H1 (cell line): Measurements from ENCODE around the gene CPO. TPM values are rescaled to one million over a fixed set of nuclear protein-coding genes. Genes with fewer than 3 reads are reported as not detected.

Experiments
- CTCF ChIA-PET: fragments of 300-600 bp; sonication (Branson Sonifier 250); formaldehyde crosslinking; loops from one replicate; lab custom pipeline; 2021; ENCODE audit not compliant: partially characterized antibody; lab: Charles Lee
- POLR2A ChIA-PET: fragments of 300-600 bp; sonication (Branson Sonifier 250); formaldehyde crosslinking; loops from one replicate; lab custom pipeline; 2021; ENCODE audit warnings: inconsistent platforms; ENCODE audit not compliant: partially characterized antibody; lab: Charles Lee
- DNase-seq, 2 experiments: peaks; one replicate each; pipeline versions ENCODE4 v3.0.0 to v3.0.0-alpha.2; 2010 to 2022; ENCODE audit warnings: low spot score in 2 of 2, low read depth in 1 of 2, mixed read lengths in 1 of 2
- FAIRE-seq: peaks from 2 replicates; lab custom pipeline; 2011; peaks lifted over from hg19 to GRCh38; lab: Jason Lieb, UNC
- H2AFZ ChIP-seq: 2 replicates; pipeline ENCODE4 v1.8.1; 2012; ENCODE audit warnings: low read length, inconsistent platforms
- H2AK5ac ChIP-seq: 2 replicates; pipeline ENCODE4 v1.6.1; 2013; ENCODE audit warnings: low read depth, low read length
- H2BK120ac ChIP-seq: replicated peaks from 2 replicates; pipeline ENCODE3; 2013; ENCODE audit warnings: low read depth, low read length, inconsistent platforms
- H2BK12ac ChIP-seq: 2 replicates; pipeline ENCODE4 v1.6.1; 2013; ENCODE audit warnings: low read depth, low read length
- H2BK15ac ChIP-seq: 2 replicates; pipeline ENCODE4 v1.6.1; 2013; ENCODE audit warnings: low read length
- H2BK20ac ChIP-seq: 2 replicates; pipeline ENCODE4 v1.6.1; 2013; ENCODE audit warnings: low read length
- H2BK5ac ChIP-seq: 2 replicates; pipeline ENCODE4 v1.6.1; 2013; ENCODE audit warnings: low read depth, low read length
- H3K14ac ChIP-seq: 2 replicates; pipeline ENCODE4 v1.6.1; 2013; ENCODE audit warnings: inconsistent platforms; ENCODE audit not compliant: insufficient read length
- H3K18ac ChIP-seq: 2 replicates; pipeline ENCODE4 v1.6.1; 2013; ENCODE audit warnings: low read length; ENCODE audit errors: extremely low read depth
- H3K23ac ChIP-seq: 2 replicates; pipeline ENCODE4 v1.6.1; 2013; ENCODE audit warnings: inconsistent platforms; ENCODE audit not compliant: insufficient read length
- H3K23me2 ChIP-seq: 2 replicates; pipeline ENCODE4 v1.6.1; 2013; ENCODE audit warnings: low read depth, low read length
- H3K27ac ChIP-seq: 2 replicates; pipeline ENCODE4 v1.6.1; 2011; ENCODE audit warnings: low read depth, low read length, inconsistent platforms
- H3K27me3 ChIP-seq, 4 experiments: replicated peaks in 1 of 4; 1 replicate in 1 of 4; 2 replicates in 3 of 4; pipeline versions ENCODE4 v1.6.1 to v1.8.1; 2011 to 2013; ENCODE audit warnings: low read length in 3 of 4, mild to moderate bottlenecking in 3 of 4, inconsistent platforms in 2 of 4, mixed read lengths in 2 of 4, moderate library complexity in 1 of 4; ENCODE audit not compliant: control insufficient read depth in 3 of 4, insufficient read depth in 3 of 4; ENCODE audit errors: extremely low read depth in 1 of 4
- H3K36me3 ChIP-seq, 4 experiments: 2 replicates each; pipeline versions ENCODE4 v1.6.1 to v1.8.1; 2011 to 2013; ENCODE audit warnings: mild to moderate bottlenecking in 4 of 4, low read length in 3 of 4, moderate library complexity in 2 of 4, control low read depth in 1 of 4, inconsistent platforms in 1 of 4; ENCODE audit not compliant: insufficient read depth in 4 of 4, control insufficient read depth in 2 of 4
- H3K4ac ChIP-seq: replicated peaks from 2 replicates; pipeline ENCODE3; 2013; ENCODE audit warnings: low read length, low read depth, mixed read lengths, inconsistent platforms; ENCODE audit not compliant: insufficient read length
- H3K4me1 ChIP-seq, 4 experiments: replicated peaks in 1 of 4; 1 replicate in 1 of 4; 2 replicates in 3 of 4; pipeline versions ENCODE4 v1.6.1 to v1.8.1; 2011 to 2013; ENCODE audit warnings: low read length in 3 of 4, inconsistent platforms in 2 of 4, mixed read lengths in 1 of 4; ENCODE audit not compliant: insufficient read depth in 4 of 4, control insufficient read depth in 3 of 4
- H3K4me2 ChIP-seq, 2 experiments: 2 replicates each; pipeline versions ENCODE4 v1.6.1 to v1.8.1; 2011 to 2013; ENCODE audit warnings: low read depth in 2 of 2, low read length in 2 of 2, control low read depth in 1 of 2, inconsistent platforms in 1 of 2, mild to moderate bottlenecking in 1 of 2; ENCODE audit not compliant: insufficient read depth in 1 of 2
- H3K4me3 ChIP-seq, 4 experiments: fragments of 200-600, 300-600 bp in 1 of 4; sonication (generic), shearing (Covaris generic), sonication (Bioruptor Twin) in 1 of 4; 2 replicates each; pipeline versions ENCODE4 v1.5.1 to v1.8.1; 2011 to 2016; ENCODE audit warnings: low read length in 4 of 4, low read depth in 3 of 4, control low read depth in 2 of 4, inconsistent platforms in 2 of 4, mild to moderate bottlenecking in 2 of 4, mixed read lengths in 1 of 4, moderate library complexity in 1 of 4; ENCODE audit not compliant: insufficient read depth in 2 of 4; ENCODE audit errors: extremely low read depth in 1 of 4
- H3K56ac ChIP-seq: replicated peaks from 2 replicates; pipeline ENCODE3; 2013; ENCODE audit warnings: low read depth, mild to moderate bottlenecking, mixed read lengths, low read length, inconsistent platforms; ENCODE audit not compliant: insufficient read length
- H3K79me1 ChIP-seq: 2 replicates; pipeline ENCODE4 v1.6.1; 2013; ENCODE audit warnings: low read depth, low read length, control low read depth
- H3K79me2 ChIP-seq, 2 experiments: 2 replicates each; pipeline versions ENCODE4 v1.6.1 to v1.8.1; 2012 to 2013; ENCODE audit warnings: low read length in 2 of 2, mild to moderate bottlenecking in 2 of 2, inconsistent platforms in 1 of 2; ENCODE audit not compliant: insufficient read depth in 2 of 2, control insufficient read depth in 1 of 2
- H3K9ac ChIP-seq, 4 experiments: replicated peaks in 1 of 4; 1 replicate in 1 of 4; 2 replicates in 3 of 4; pipeline versions ENCODE4 v1.6.1 to v1.8.1; 2011 to 2013; ENCODE audit warnings: low read depth in 3 of 4, low read length in 3 of 4, control low read depth in 2 of 4, mild to moderate bottlenecking in 2 of 4, moderate library complexity in 2 of 4, inconsistent platforms in 1 of 4; ENCODE audit errors: extremely low read depth in 1 of 4
- H3K9me3 ChIP-seq, 2 experiments: 2 replicates each; pipeline versions ENCODE4 v1.6.1 to v1.8.1; 2012 to 2013; ENCODE audit warnings: mild to moderate bottlenecking in 2 of 2, moderate library complexity in 2 of 2, control low read depth in 1 of 2, inconsistent platforms in 1 of 2, low read depth in 1 of 2, low read length in 1 of 2, mixed read lengths in 1 of 2; ENCODE audit not compliant: insufficient read depth in 2 of 2
- H4K20me1 ChIP-seq, 2 experiments: replicated peaks in 1 of 2; 2 replicates each; pipeline versions ENCODE3 to v1.8.1; 2011 to 2013; ENCODE audit warnings: inconsistent platforms in 2 of 2, low read length in 2 of 2, mild to moderate bottlenecking in 1 of 2; ENCODE audit not compliant: insufficient read depth in 2 of 2, control insufficient read depth in 1 of 2
- H4K5ac ChIP-seq: 2 replicates; pipeline ENCODE4 v1.6.1; 2013; ENCODE audit warnings: low read length, low read depth, mixed read lengths, inconsistent platforms; ENCODE audit not compliant: insufficient read length
- H4K8ac ChIP-seq: 2 replicates; pipeline ENCODE4 v1.8.0; 2013; ENCODE audit warnings: mild to moderate bottlenecking, moderate library complexity, low read length, inconsistent platforms; ENCODE audit not compliant: insufficient read depth; ENCODE audit errors: extremely low read depth
- H4K91ac ChIP-seq: replicated peaks from 2 replicates; pipeline ENCODE3; 2013; ENCODE audit warnings: low read length, mixed read lengths, inconsistent platforms; ENCODE audit not compliant: insufficient read length
- ASH2L ChIP-seq: fragments of 200-600, 300-600 bp; sonication (generic); IDR thresholded peaks from one replicate; pipeline ENCODE4 v1.7.1; 2017; ENCODE audit warnings: low read length
- CBX8 ChIP-seq: fragments of 300-800, 300-1000 bp; sonication (generic); IDR thresholded peaks from 2 replicates; pipeline ENCODE4 v1.7.1; 2016; ENCODE audit warnings: low read depth, low read length, borderline replicate concordance
- CTBP2 ChIP-seq: IDR thresholded peaks from 2 replicates; pipeline ENCODE4 v1.7.0; 2011; ENCODE audit warnings: borderline replicate concordance, mild to moderate bottlenecking, moderate library complexity, mixed read lengths, low read length; ENCODE audit not compliant: insufficient read depth, insufficient read length
- GTF2F1 ChIP-seq: IDR thresholded peaks from 2 replicates; pipeline ENCODE4 v1.6.1; 2012; ENCODE audit warnings: low read depth, low read length, improper control_type of control experiment, borderline replicate concordance
- HDAC2 ChIP-seq, 2 experiments: fragments of 300-600 bp in 1 of 2; sonication (generic) in 1 of 2; IDR thresholded peaks; 2 replicates each; pipeline ENCODE4 v1.6.1; 2011 to 2012; ENCODE audit warnings: low read depth in 2 of 2, low read length in 2 of 2, mild to moderate bottlenecking in 2 of 2, moderate library complexity in 2 of 2, borderline replicate concordance in 1 of 2, inconsistent platforms in 1 of 2
- HDAC6 ChIP-seq: IDR thresholded peaks from one replicate; pipeline ENCODE4 v1.7.1; 2012; ENCODE audit warnings: low read depth, mild to moderate bottlenecking, inconsistent platforms, low read length, moderate library complexity
- KDM1A ChIP-seq: fragments of 200-600, 300-600 bp; sonication (generic); IDR thresholded peaks from 2 replicates; pipeline ENCODE4 v1.7.1; 2016; ENCODE audit warnings: mild to moderate bottlenecking, low read length, borderline replicate concordance
- MAFK ChIP-seq: IDR thresholded peaks from 2 replicates; pipeline ENCODE4 v1.6.1; 2012; ENCODE audit warnings: low read depth, mild to moderate bottlenecking, improper control_type of control experiment, low read length
- RNF2 ChIP-seq: fragments of 200-900, 300-1000 bp; sonication (generic); IDR thresholded peaks from 2 replicates; pipeline ENCODE4 v1.7.1; 2016; ENCODE audit warnings: borderline replicate concordance, low read depth, mild to moderate bottlenecking, antibody characterized with exemption, low read length; ENCODE audit not compliant: poor library complexity, severe bottlenecking; ENCODE audit errors: missing control alignments
- SAP30 ChIP-seq: fragments of 300-600 bp; sonication (generic); IDR thresholded peaks from 2 replicates; pipeline ENCODE4 v1.7.1; 2012; ENCODE audit warnings: low read length, moderate library complexity, mild to moderate bottlenecking, inconsistent platforms; ENCODE audit not compliant: insufficient read depth, insufficient replicate concordance
- SIX5 ChIP-seq: IDR thresholded peaks from 2 replicates; pipeline ENCODE4 v1.6.1; 2011; ENCODE audit warnings: mild to moderate bottlenecking, low read depth, low read length
- SP2 ChIP-seq: IDR thresholded peaks from 2 replicates; pipeline ENCODE4 v1.6.1; 2012; ENCODE audit warnings: mild to moderate bottlenecking, low read length, inconsistent platforms
- TAF7 ChIP-seq: optimal IDR thresholded peaks from 2 replicates; pipeline ENCODE3; 2011; ENCODE audit warnings: low read depth, mild to moderate bottlenecking, inconsistent platforms, low read length, moderate library complexity, borderline replicate concordance
- TCF12 ChIP-seq: IDR thresholded peaks from 2 replicates; pipeline ENCODE4 v1.6.1; 2011; ENCODE audit warnings: low read depth, mild to moderate bottlenecking, low read length
- WGBS, 2 experiments: shearing (Covaris generic) in 1 of 2; methylation state at CpG; one replicate each; pipeline versions ENCODE4 v1.1.6 to v1.1.7; 2013 to 2015; ENCODE audit warnings: low lambda C conversion rate in 2 of 2, mixed read lengths in 2 of 2, inconsistent platforms in 1 of 2, low coverage in 1 of 2, missing lambda C conversion rate in 1 of 2; ENCODE audit not compliant: insufficient replicate concordance in 2 of 2, insufficient coverage in 1 of 2, insufficient read length in 1 of 2; ENCODE audit errors: extremely low coverage in 1 of 2, missing lambda C conversion rate in 1 of 2; 5-methylcytosine and 5-hydroxymethylcytosine counted together
- polyA plus RNA-seq, 7 experiments: library from polyadenylated mRNA; depleted of rRNA in 3 of 7; stranded (reverse) in 5 of 7; unstranded in 2 of 7; fragments of >200 nt in 5 of 7; fragments of 200-250 nt in 2 of 7; gene quantifications; 1 replicate in 5 of 7; 2 replicates in 1 of 7; 4 replicates in 1 of 7; pipeline versions ENCODE4 v1.2.1 to v1.2.3, GENCODE V29; 2011 to 2013; ENCODE audit warnings: missing spikeins in 2 of 7, mixed read lengths in 2 of 7
- total RNA-seq: library from RNA; stranded (reverse); fragmentation: NEBNext Ultra II Directional; extraction: Animal tissue kit (Norgen Biotek cat#: 25700); gene quantifications from 2 replicates; pipeline ENCODE4 v1.2.1, GENCODE V29; 2021

CPO gene
- total and polyA plus RNA-seq, 2 of the 8 experiments (the other 6 are each of a cell fraction or from before 2014, with no cell fraction given), result 1.3 TPM

- Histone ChIP-seq H2AFZ (no peak overlapping the region), H2BK12ac (no peak overlapping the region), H3K27me3 (no peaks in the 10 kb centered on the region), H2BK5ac (no peak overlapping the region), H3K79me1 (no peaks in the 10 kb centered on the region), H3K4ac (no peak overlapping the region), H3K9ac (no peak overlapping the region), H3K4me2 (no peak overlapping the region), H3K23me2 (no peaks in the 10 kb centered on the region), H3K18ac (no peak overlapping the region), H4K8ac (no peak overlapping the region), H3K14ac (no peak overlapping the region), H3K4me3 (no peak overlapping the region), H3K23ac (no peak overlapping the region), H4K91ac (no peak overlapping the region), H2BK15ac (no peak overlapping the region), H3K56ac (no peak overlapping the region), H2BK20ac (no peak overlapping the region), H3K79me2 (no peaks in the 10 kb centered on the region), H3K36me3 (no peaks in the 10 kb centered on the region), H3K27ac (no peak overlapping the region), H2BK120ac (no peak overlapping the region), H4K5ac (no peak overlapping the region), H3K4me1 (peaks cover 0 to 1% (median under 1%) of the 10 kb centered on the region in 4 experiments; a peak in 1 of 7 replicates), H3K9me3 (peaks cover 3 to 7% of the 10 kb centered on the region in 2 experiments; a peak in 3 of 4 replicates), H2AK5ac (no peak overlapping the region), H4K20me1 (no peaks in the 10 kb centered on the region)
- 88% methylated on average over 3 of the region's 3 CpGs; no CpG with 5 or more reads in 1 of the 2 experiments for WGBS, 2 experiments
- ChIA-PET CTCF (no interaction called here), POLR2A (no interaction called here)
- FAIRE-seq, result no peak
- DNase-seq, result no peak
- TF ChIP-seq CTBP2, result no peak
- no peak for TF ChIP-seq TCF12
- no peak for TF ChIP-seq GTF2F1
- no peak for TF ChIP-seq KDM1A
- TF ChIP-seq MAFK, result no peak
- TF ChIP-seq HDAC6, result no peak
- TF ChIP-seq SIX5, result no peak
- TF ChIP-seq SAP30, result no peak
- no peak for TF ChIP-seq ASH2L
- TF ChIP-seq RNF2, result no peak
- no peak for TF ChIP-seq SP2
- no peak for TF ChIP-seq HDAC2 (IDR thresholded peaks at IDR 0.05; ENCODE audit: borderline replicate concordance in 1 of 2, low read depth in 2 of 2, low read length in 2 of 2)
- no peak for TF ChIP-seq CBX8
- no peak for TF ChIP-seq TAF7
Observed at GRCh38 chr2:207015901-207016300, 76.6 kb downstream of the CPO start.
